ENCODE data around the gene GPR160. TPM values are rescaled to one million over a fixed set of nuclear protein-coding genes. Genes with fewer than 3 reads are reported as not detected.

Gene GPR160
- total and polyA plus RNA-seq, 2 experiments from 2014 or later, result 2.2 TPM; not detected in 1

DNA sequence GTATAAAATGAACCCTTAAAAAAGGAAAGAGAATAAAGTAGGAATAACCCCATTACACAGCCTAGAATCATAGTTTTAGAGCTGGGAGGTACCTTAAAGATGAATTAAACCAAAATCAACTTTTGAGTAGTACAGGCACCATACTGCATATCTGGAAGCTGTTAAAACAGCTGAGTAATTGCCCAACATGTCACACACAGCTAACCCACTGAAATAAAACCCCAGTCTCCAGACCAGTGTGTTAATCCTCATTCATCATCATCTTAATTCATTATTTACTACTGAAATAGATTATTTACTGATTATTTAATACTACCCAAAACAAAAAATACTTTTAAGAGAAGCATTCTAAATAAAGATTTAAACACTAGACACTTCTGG lies 52.8 kb downstream of the GPR160 start:
- no peaks in the 10 kb centered on the region for H3K9me3 ChIP-seq (ENCODE audit: low read depth)
- H3K27me3 ChIP-seq, result no peaks in the 10 kb centered on the region
- H3K27ac ChIP-seq, result no peak overlapping the region
- H3K4me1 ChIP-seq (ENCODE audit: low read depth), result no peaks in the 10 kb centered on the region
- H3K36me3 ChIP-seq, result peaks cover 35% of the 10 kb centered on the region
- no peak for TF ChIP-seq CTCF (IDR thresholded peaks at IDR 0.05; ENCODE audit: low read depth, low read length)
- DNase-seq (ENCODE audit: low read depth in 1 of 2, low spot score in 1 of 2), result no peak
- H3K4me3 ChIP-seq, result no peak overlapping the region

- no peaks in the 10 kb centered on the region for H3K9me3 ChIP-seq (ENCODE audit: low read depth)
- no peak overlapping the region for H3K27ac ChIP-seq
- H3K4me1 ChIP-seq (ENCODE audit: low read depth), result no peaks in the 10 kb centered on the region
- no peak for TF ChIP-seq CTCF (IDR thresholded peaks at IDR 0.05; ENCODE audit: low read depth, low read length)
- peaks cover 48% of the 10 kb centered on the region for H3K36me3 ChIP-seq
- no peak for DNase-seq (ENCODE audit: low read depth in 1 of 2, low spot score in 1 of 2)
- H3K4me3 ChIP-seq, result no peak overlapping the region
- no peaks in the 10 kb centered on the region for H3K27me3 ChIP-seq
Observed at GRCh38 chr3:170092907-170093306, 55.1 kb downstream of the GPR160 start.

- Histone ChIP-seq H3K27ac (no peak overlapping the region), H3K4me3 (no peak overlapping the region), H3K36me3 (peaks cover 68% of the 10 kb centered on the region), H3K27me3 (no peaks in the 10 kb centered on the region), H3K4me1 (ENCODE audit: low read depth) (no peaks in the 10 kb centered on the region), H3K9me3 (ENCODE audit: low read depth) (no peaks in the 10 kb centered on the region)
- TF ChIP-seq CTCF (IDR thresholded peaks at IDR 0.05; ENCODE audit: low read depth, low read length), result no peak
- no peak for DNase-seq (ENCODE audit: low read depth in 1 of 2, low spot score in 1 of 2)
Observed at GRCh38 chr3:170095771-170096170, 58.0 kb downstream of the GPR160 start.

GRCh38 chr3:170096342-170096741 lies 58.5 kb downstream of the GPR160 start:
- no peak for TF ChIP-seq CTCF (IDR thresholded peaks at IDR 0.05; ENCODE audit: low read depth, low read length)
- H3K27me3 ChIP-seq, result no peaks in the 10 kb centered on the region
- no peak overlapping the region for H3K4me3 ChIP-seq
- DNase-seq (ENCODE audit: low read depth in 1 of 2, low spot score in 1 of 2), result no peak
- no peaks in the 10 kb centered on the region for H3K4me1 ChIP-seq (ENCODE audit: low read depth)
- H3K27ac ChIP-seq, result no peak overlapping the region
- no peaks in the 10 kb centered on the region for H3K9me3 ChIP-seq (ENCODE audit: low read depth)
- peaks cover 74% of the 10 kb centered on the region for H3K36me3 ChIP-seq

DNA sequence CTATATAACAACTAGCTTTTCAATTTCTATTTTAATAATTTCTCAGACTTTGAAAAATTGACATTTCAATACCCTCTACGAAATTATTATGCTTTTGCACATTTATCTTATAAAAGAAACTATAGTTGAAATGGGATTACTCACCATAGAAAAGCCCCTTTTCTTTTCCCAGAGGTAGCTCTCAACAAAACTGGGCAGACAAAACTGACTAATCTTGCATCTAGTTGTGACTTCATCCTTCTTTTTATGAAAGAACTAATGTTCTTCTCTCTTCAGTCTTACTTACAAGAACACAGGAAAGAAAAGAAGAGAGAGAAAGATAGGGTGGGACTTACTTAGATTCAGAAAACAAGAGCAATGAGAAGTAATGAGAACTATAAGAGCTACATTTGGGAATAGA lies 61.0 kb downstream of the GPR160 start:
- Histone ChIP-seq H3K4me3 (no peak overlapping the region), H3K9me3 (ENCODE audit: low read depth) (no peaks in the 10 kb centered on the region), H3K4me1 (ENCODE audit: low read depth) (no peaks in the 10 kb centered on the region), H3K27ac (no peak overlapping the region), H3K36me3 (peaks cover 86% of the 10 kb centered on the region), H3K27me3 (no peaks in the 10 kb centered on the region)
- no peak for DNase-seq (ENCODE audit: low read depth in 1 of 2, low spot score in 1 of 2)
- TF ChIP-seq CTCF (IDR thresholded peaks at IDR 0.05; ENCODE audit: low read depth, low read length), result no peak

GRCh38 chr3:170100944-170101343 lies 63.1 kb downstream of the GPR160 start:
- no peak for DNase-seq (ENCODE audit: low read depth in 1 of 2, low spot score in 1 of 2)
- Histone ChIP-seq H3K27ac (no peak overlapping the region), H3K27me3 (no peaks in the 10 kb centered on the region), H3K4me1 (ENCODE audit: low read depth) (no peaks in the 10 kb centered on the region), H3K9me3 (ENCODE audit: low read depth) (no peaks in the 10 kb centered on the region), H3K36me3 (peaks cover 70% of the 10 kb centered on the region), H3K4me3 (no peak overlapping the region)
- no peak for TF ChIP-seq CTCF (IDR thresholded peaks at IDR 0.05; ENCODE audit: low read depth, low read length)

Data from cardiac muscle cell (in vitro differentiated cells and primary cell).